Type B pancreatic cell (in vitro differentiated cells): ENCODE data around the gene BTRC. TPM values are rescaled to one million over a fixed set of nuclear protein-coding genes. Genes with fewer than 3 reads are reported as not detected.
"Not testable (repeated sequence)": the region's sequence is repeated elsewhere in the genome, so short reads cannot be mapped to it uniquely, and the experiment has no call there.

Experiments used
- DNase-seq: peaks from one replicate; pipeline ENCODE4 v3.0.0; 2021; ENCODE audit warnings: mixed read lengths; ENCODE audit not compliant: unreplicated experiment; ENCODE audit errors: extremely low spot score
- H3K27ac Mint-ChIP-seq: 2 replicates; pipeline ENCODE4 v1.8.0; 2021; ENCODE audit warnings: mild to moderate bottlenecking, mixed read lengths
- H3K27me3 Mint-ChIP-seq: 2 replicates; pipeline ENCODE4 v1.8.0; 2021; ENCODE audit warnings: mixed read lengths
- H3K36me3 Mint-ChIP-seq: 2 replicates; pipeline ENCODE4 v1.8.0; 2021; ENCODE audit warnings: mixed read lengths
- H3K4me1 Mint-ChIP-seq: one replicate; pipeline ENCODE4 v1.8.0; 2021; ENCODE audit warnings: mixed read lengths; ENCODE audit not compliant: unreplicated experiment
- H3K4me3 Mint-ChIP-seq: 2 replicates; pipeline ENCODE4 v1.8.0; 2021; ENCODE audit warnings: mild to moderate bottlenecking, mixed read lengths
- H3K9me3 Mint-ChIP-seq: 2 replicates; pipeline ENCODE4 v1.8.0; 2021; ENCODE audit warnings: mixed read lengths
- CTCF ChIP-seq: fragments of 200-600 bp; sonication (generic); conservative IDR thresholded peaks from 2 replicates; pipeline ENCODE4 v1.5.0; 2021; ENCODE audit warnings: antibody characterized with exemption, mild to moderate bottlenecking
- total RNA-seq: library from RNA; stranded (reverse); gene quantifications from 2 replicates; pipeline ENCODE4 v1.2.1, GENCODE V29; 2021; ENCODE audit warnings: low replicate concordance

Gene BTRC
- total RNA-seq, 1 donor from 2014 or later, result 35.2 TPM

DNA sequence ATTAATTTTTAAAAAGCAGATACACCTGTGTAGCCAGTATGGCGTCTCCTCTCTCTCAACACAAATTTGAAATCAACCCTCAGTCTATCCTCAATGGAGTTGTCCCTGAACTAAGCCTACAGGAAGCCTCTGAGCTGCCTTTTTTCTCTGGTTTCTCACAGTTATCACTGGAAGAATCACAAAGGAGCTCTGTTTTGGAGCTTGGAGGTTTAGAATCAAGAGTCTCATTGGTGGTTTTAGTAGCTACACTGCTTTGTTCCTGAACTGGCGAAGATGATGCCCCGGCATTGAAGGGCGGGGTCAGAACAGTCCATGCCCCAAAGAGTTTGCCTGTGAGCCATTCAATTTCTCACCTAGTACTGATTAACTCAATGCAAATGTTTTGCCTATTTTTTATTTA lies 16.1 kb upstream of the BTRC start:
- no peak overlapping the region for H3K27ac Mint-ChIP-seq
- no peaks in the 10 kb centered on the region for H3K36me3 Mint-ChIP-seq
- H3K4me3 Mint-ChIP-seq, result no peak overlapping the region
- peaks cover 9% of the 10 kb centered on the region for H3K27me3 Mint-ChIP-seq
- TF ChIP-seq CTCF, result no peak
- H3K9me3 Mint-ChIP-seq, result no peaks in the 10 kb centered on the region
- DNase-seq, result no peak
- no peaks in the 10 kb centered on the region for H3K4me1 Mint-ChIP-seq

GRCh38 chr10:101341438-101341837 lies 12.5 kb upstream of the BTRC start:
- Mint-ChIP-seq H3K27me3 (peaks cover 15% of the 10 kb centered on the region), H3K4me1 (no peaks in the 10 kb centered on the region), H3K9me3 (no peaks in the 10 kb centered on the region), H3K4me3 (no peak overlapping the region), H3K36me3 (no peaks in the 10 kb centered on the region), H3K27ac (no peak overlapping the region)
- no peak for DNase-seq
- TF ChIP-seq CTCF, result no peak

DNA sequence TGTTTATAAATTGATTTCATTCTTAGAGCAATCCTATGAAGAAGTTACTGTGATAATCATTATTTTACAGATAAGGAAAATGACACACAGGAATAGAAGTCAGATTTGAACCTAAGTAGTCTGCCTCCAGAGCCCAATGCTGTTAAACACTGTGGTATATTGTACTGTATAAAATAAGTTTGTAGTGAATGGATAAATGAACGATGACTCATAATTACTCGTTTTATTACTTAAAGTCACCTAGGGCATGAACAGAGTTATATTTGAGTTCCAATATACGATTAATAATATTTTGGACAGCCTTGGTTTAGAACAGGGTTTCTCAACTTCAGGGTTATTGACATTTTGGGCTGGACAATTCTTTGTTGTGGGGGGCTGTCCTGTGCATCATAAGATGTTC lies 7.8 kb upstream of the BTRC start:
- no peak overlapping the region for H3K27ac Mint-ChIP-seq
- no peak for TF ChIP-seq CTCF
- H3K36me3 Mint-ChIP-seq, result no peaks in the 10 kb centered on the region
- peaks cover 31% of the 10 kb centered on the region for H3K27me3 Mint-ChIP-seq
- H3K4me3 Mint-ChIP-seq, result no peak overlapping the region
- DNase-seq, result no peak
- no peaks in the 10 kb centered on the region for H3K4me1 Mint-ChIP-seq
- H3K9me3 Mint-ChIP-seq, result no peaks in the 10 kb centered on the region

DNA sequence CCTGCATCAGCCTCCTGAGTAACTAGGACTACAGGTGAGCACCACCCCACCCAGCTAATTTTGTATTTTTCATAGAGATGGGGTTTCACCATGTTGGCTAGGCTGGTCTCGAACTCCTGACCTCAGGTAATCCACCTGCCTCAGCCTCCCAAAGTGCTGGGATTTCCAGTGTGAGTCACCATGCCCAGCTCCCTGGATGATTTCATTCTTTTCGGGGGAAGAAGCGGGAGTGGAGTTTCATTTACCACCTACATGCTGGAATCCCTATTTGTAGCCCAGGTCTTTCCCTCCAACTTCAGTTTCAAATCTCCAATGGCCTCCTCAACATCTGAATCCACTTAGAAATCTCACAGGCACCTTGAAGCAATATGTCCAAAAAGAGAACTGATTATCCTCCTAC lies 2.9 kb upstream of the BTRC start:
- peaks cover 22% of the 10 kb centered on the region for H3K27me3 Mint-ChIP-seq
- no peak for DNase-seq
- peaks cover 15% of the 10 kb centered on the region for H3K4me1 Mint-ChIP-seq
- H3K36me3 Mint-ChIP-seq, result peaks cover 4% of the 10 kb centered on the region
- no peaks in the 10 kb centered on the region for H3K9me3 Mint-ChIP-seq
- H3K4me3 Mint-ChIP-seq, result no peak overlapping the region
- H3K27ac Mint-ChIP-seq, result no peak overlapping the region
- no peak for TF ChIP-seq CTCF

DNA sequence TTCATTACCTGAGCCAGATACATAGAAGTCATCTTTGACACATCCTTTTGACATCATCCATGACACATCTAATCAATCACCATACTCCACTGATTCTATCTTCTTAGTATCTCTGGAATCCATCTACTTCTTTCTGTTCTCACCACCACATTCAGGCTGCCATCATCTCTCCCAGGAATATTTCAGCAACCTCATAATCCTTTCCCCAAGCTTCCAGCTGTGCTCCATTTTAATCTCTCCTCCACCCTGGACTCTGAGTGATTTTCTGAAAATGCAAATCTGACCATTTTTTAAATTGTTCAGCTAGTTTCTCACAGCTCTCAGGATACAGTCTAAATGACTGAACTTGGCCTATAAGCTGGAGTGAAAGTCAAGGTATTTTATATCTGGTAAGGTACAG lies 2.5 kb upstream of the BTRC start:
- Mint-ChIP-seq H3K36me3 (peaks cover 4% of the 10 kb centered on the region), H3K27ac (no peak overlapping the region), H3K9me3 (no peaks in the 10 kb centered on the region), H3K4me3 (no peak overlapping the region), H3K4me1 (peaks cover 20% of the 10 kb centered on the region), H3K27me3 (peaks cover 22% of the 10 kb centered on the region)
- TF ChIP-seq CTCF, result no peak
- DNase-seq, result no peak

DNA sequence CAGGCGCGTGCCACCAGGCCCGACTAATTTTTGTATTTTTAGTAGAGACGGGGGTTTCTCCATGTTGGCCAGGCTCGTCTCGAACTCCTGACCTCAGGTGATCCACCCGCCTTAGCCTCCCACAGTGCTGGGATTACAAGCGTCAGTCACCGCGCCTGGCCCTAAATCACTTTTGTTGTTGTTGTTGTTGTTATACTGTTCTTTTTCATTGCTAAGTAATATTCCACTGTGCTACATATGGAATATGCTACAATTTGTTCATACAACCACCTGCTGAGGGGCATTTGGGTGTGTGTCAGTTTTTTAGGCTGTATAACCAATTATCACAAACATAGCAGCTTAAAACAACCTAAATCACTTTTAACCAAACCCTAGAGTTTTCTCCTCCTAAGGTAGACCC lies 1.1 kb upstream of the BTRC start:
- not testable (repeated sequence) for H3K9me3 Mint-ChIP-seq, DNase-seq, H3K4me3 Mint-ChIP-seq, H3K36me3 Mint-ChIP-seq, H3K27ac Mint-ChIP-seq
- peaks cover 22% of the 10 kb centered on the region for H3K27me3 Mint-ChIP-seq
- peaks cover 21% of the 10 kb centered on the region for H3K4me1 Mint-ChIP-seq
